ENCODE measurements around the gene PHAX.
A peak's percentile ranks its signal among the peaks of the same experiment; 100 is the strongest.
"Not testable (repeated sequence)": the region's sequence is repeated elsewhere in the genome, so short reads cannot be mapped to it uniquely, and the experiment has no call there.

Gene PHAX, protein sequence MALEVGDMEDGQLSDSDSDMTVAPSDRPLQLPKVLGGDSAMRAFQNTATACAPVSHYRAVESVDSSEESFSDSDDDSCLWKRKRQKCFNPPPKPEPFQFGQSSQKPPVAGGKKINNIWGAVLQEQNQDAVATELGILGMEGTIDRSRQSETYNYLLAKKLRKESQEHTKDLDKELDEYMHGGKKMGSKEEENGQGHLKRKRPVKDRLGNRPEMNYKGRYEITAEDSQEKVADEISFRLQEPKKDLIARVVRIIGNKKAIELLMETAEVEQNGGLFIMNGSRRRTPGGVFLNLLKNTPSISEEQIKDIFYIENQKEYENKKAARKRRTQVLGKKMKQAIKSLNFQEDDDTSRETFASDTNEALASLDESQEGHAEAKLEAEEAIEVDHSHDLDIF

DNA sequence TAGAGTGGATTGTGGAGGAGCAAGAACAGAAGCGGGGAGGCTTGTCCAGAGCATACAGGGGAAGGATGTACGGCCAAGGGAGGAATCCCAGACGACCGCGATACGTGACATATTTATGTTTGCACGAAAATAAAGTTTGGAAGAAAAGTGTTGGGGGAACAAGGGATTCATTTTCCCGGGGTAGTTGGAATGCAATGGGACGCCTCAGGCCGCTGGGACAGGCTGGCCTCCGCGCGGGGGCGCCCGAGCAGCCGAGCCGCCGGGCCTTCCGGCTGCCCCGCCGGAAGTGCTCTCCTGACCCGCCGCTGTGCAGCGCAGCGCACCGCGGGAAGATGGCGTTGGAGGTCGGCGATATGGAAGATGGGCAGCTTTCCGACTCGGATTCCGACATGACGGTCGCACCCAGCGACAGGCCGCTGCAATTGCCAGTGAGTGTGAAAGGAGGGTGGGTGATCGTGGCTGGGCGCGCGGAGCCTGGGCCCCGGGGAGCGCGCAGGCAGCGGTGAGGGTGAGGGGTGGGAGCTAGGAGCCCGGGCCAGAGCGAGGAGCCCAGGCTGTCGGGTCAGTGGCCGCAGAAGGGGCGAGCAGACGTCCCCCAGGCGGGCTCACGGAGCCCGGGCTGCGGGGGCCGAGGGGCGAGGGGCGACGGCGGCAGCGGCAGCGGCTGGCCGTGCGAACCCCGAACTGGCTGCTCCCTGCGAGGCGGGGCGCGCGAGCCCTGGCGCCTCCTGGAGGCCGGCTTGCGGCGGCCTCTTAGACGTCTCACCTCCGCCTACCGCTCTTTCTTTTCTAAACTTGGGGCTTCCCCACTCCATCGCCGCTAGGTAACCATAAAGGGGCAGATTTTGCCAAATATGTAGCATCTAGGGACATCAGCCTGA is at the start of gene PHAX:
TSS of gene PHAX (plus strand) at position 317 of the 881 bp plus-strand sequence. CDS start at position 333, 16 bp downstream.
- peak; percentile 86 for DNase-seq (ENCODE audit: low read depth)

DNA sequence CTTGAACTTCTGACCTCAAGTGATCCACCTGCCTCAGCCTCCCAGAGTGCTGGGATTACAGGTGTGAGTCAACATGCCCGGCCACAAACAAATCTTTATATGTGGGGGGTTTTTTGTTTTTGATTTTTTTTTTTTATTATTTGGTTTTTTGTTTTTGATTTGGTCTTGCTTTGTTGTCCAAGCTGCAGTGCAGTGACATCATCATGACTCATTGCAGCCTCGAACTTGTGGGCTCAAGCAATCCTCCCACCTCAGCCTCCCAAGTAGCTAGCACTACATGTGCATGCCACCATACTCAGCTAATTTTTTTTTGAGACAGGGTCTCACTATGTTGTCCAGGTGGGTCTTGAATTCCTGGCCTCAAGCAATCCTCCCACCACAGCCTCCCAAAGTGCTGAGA is 48.1 kb upstream of the PHAX start:
- DNase-seq (ENCODE audit: low read depth) = peak; percentile 37

DNA sequence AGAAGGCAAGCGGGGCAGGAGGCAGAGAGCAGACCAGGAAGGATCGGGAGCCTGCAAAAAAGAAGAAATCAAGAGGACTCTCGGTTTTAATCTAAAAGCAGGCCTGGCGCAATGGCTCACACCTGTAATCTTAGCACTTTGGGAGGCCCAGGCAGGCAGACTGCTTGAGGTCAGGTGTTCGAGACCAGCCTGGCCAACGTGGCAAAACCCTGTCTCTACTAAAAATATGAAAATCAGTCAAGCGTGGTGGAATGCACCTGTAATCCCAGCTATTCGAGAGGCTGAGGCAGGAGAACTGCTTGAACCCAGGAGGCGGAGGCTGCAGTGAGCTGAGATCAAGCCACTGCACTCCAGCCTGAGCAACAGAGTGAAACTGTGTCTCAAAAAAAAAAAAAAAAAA is 45.6 kb upstream of the PHAX start:
- DNase-seq (ENCODE audit: low read depth) = not testable (repeated sequence)

DNA sequence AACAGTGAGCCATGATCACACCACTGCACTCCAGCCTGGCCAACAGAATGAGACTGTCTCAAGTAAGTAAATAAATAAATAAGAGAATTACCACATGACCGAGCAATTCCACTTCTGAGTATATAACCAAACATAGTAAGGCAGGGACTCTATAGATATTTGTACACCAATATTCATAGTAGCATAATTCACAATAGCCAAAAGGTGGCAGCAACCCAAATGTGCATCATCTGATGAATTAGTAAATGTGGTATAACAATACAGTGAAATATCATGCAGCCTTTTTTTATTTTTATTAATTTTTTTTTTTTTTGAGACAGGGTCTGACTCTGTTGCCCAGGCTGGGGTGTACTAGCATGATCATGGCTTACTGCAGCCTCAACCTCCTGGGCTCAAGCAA is 38.8 kb upstream of the PHAX start:
- peak; percentile 13 for DNase-seq (ENCODE audit: low read depth)

DNA sequence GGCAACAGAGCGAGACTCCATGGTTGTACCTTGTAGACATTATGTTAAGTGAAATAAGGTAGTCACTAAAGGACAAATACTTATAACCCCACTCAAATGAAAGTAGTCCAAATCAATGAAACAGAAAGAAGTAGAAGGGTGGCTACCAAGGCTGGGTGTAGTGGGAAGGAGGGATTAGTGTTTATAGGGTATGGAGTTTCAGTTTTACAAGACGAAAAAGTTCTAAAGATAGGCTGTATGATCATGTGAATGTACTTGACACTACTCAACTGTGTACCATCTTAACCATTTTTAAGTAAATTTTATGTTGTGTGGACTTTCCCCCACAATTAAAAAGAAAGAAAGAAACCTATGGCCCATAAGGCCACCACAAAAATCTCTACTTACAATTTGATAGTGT is 37.9 kb upstream of the PHAX start:
- no peak for DNase-seq (ENCODE audit: low read depth)

DNA sequence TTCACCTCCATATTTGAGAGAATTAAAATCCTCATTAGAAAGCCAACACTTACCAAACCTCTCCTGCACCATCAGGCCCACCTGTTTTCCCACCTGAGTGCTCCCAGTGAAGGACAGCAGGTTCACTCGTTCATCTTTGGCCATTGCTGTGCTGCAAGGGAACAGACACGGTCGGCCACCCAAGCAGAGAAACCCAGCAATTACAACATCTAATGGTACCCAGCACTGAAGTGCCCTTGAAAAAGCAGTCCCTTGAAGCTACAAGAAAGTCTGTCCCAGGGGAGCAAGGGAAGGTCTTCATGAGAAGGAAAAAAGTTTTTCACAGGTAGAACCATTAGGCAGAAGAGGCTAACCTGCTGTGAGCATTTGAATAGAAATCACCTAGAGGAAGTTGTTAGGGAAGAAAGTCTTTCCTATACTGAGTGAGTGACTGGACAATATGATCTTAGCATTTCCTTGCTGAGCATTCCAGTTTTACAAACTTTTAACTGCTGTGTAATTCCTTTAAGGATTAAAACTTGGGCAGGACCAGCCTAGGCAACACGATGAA is 32.5 kb upstream of the PHAX start:
- no peak for DNase-seq (ENCODE audit: low read depth)

DNA sequence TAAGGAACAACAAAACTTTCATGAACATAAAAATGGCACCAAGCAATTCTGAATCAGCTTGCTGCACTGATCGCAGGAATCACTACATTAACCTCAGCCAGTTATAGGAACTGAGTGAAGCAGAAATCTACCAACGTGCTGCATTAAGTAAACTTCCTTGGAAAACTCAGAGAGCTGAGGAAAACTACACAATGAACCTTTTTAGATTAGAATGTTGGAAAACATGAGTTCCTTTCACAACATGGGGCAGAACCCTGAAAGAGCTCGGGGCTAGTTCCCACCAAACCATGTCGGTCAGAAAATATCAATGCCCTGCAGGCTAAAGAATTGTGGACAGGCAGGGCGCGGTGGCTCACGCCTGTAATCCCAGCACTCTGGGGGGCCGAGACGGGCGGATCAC is 25.1 kb upstream of the PHAX start:
- DNase-seq (ENCODE audit: low read depth) = no peak

DNA sequence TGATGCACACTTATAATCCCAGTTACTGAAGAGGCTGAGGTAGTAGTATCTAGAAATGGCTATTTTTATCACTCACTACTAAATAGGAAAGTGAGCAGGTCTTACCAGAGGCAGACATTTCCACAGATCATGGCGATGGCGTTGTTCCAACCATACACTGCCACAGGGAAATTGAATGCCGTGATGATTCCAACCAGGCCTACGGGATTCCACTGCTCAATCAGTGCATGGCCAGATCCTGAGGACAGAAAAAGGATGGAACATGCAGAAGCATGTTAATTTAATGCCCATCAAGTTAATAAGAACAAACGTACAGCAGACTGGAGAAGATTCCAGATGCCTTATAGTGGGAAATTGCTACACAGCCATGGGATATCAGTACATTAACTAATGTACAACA is 23.8 kb upstream of the PHAX start:
- DNase-seq (ENCODE audit: low read depth) = no peak

DNA sequence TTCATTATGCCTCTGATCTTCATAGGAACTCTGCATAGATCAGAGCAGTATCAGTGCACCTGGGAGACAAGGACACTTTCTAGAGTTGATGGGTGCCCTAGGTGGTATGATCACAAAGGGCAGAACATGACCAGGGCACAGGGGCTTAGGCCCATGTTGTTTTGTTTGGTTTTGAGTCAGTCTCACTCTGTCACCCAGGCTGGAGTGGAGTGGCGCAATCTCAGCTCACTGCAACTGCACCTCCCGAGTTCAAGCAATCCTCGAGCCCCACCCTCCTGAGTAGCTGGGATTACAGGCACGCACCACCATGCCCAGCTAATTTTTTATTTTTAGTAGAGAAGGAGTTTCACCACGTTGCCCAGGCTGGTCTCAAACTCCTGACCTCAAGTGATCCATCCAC is 23.3 kb upstream of the PHAX start:
- DNase-seq (ENCODE audit: low read depth) = no peak

DNA sequence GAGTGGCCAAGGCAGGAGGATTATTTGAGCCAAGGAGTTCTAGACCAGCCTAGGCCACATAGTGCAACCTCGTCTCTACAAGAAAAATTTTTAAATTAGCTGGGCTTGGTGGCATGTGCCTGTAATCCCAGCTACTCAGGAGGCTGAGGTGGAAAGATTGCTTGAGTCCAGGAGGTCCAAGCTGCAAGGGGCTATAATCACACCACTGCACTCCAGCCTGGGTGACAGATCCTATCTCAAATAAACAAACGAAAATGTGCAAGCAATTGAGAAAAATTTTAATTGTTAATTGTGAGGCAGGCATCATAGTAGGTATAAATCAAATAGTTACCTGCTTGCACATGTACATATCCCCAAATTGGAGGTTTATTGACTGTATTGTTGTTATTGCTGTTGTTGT is 21.0 kb upstream of the PHAX start:
- no peak for DNase-seq (ENCODE audit: low read depth)

DNA sequence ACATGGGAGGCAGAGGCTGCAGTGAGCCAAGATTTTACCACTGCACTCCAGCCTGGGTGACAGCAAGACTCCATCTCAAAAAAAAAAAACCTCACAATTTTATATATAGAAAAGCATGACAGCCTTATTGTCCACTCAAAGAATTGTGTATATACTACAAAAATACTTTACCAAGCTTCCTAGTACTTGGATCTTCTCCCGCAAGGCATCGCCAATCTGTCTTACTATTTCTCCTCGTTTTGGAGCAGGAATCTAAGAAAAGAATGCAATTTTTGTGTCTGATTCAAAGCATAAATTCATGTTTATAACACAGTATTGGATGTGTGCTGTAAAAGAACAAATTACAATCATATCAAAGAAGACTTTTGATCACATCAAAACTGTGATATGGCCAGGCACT is 17.0 kb upstream of the PHAX start:
- DNase-seq (ENCODE audit: low read depth) = no peak

DNA sequence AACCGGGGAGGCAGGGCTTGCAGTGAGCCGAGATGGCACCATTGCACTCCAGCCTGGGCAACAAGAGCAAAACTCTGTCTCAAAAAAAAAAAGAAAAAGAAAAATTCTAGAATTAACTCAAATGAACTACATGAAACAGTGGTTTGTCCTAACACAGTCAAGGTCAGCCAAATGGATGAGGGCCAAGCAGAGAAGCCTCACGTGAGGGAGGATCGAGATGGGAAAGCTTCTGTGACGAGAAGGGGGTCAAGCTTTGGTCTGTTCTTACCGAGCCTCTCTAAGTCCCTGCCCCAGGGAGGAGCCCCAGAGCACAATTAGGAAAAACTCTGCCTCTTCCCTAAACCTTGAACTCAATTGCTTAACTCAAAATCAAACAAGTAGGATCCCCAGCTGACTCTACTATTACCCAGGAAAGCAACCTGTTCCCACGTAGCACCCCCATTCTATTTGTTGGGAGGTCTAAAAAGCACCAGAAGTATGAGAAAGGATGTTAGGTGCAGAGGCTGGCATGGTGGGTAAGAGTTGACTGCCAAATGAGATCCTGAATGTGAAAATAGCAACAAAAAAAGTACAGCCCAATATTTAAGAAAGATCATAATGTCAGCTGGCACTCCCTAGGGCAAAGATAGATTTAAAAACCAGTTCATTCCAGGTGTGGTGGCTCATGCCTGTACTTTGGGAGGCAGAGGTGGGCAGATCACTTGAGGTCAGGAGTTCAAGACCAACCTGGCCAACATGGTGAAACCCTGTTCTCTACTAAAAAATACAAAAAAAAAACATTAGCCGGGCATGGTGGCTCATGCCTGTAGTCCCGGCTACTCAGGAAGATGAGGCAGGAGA is 13.0 kb upstream of the PHAX start:
- DNase-seq (ENCODE audit: low read depth) = no peak

DNA sequence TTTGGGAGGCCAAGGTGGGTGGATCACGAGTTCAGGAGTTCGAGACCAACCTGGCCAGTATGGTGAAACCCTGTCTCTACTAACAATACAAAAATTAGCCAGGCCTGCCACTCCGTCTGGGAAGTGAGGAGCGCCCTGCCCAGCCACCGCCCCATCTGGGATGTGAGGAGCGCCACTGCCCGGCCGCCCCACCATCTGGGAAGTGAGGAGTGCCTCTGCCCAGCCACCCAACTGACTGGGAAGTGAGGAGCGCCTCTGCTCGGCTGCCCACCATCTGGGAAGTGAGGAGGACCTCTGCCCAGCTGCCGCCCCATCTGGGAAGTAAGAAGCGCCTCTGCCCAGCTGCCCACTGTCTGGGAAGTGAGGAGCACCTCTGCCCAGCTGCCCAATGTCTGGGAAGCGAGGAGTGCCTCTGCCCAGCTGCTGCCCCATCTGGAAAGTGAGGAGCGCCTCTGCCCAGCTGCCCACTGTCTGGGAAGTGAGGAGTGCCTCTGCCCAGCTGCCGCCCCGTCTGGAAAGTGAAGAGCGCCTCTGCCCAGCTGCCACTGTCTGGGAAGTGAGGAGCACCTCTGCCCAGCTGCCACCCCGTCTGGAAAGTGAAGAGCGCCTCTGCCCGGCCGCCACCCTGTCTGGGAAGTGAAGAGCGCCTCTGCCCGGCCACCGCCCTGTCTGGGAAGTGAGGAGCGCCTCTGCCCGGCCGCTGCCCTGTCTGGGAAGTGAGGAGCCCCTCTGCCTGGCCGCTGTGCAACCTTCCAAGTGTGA is 11.0 kb upstream of the PHAX start:
- no peak for DNase-seq (ENCODE audit: low read depth)

DNA sequence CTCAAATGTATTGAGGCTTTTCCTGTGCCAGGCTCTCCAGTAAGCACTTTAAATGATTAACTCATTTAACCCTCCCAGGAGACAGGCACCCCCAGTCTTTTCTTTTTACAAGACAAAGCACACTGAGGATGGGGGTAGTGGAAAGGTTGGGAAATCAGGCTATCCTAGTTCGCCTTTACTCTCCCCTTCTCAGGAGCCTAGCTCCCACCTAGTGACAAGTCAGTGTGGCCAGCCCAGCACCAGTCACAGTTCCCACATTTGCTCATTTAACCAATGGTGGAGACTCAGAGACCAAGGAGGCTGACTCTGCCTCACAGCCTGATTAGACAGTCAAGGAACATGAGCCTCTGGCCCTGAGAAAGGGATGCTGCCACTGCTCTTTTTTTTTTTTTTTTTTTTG is 9.2 kb upstream of the PHAX start:
- no peak for DNase-seq (ENCODE audit: low read depth)

DNA sequence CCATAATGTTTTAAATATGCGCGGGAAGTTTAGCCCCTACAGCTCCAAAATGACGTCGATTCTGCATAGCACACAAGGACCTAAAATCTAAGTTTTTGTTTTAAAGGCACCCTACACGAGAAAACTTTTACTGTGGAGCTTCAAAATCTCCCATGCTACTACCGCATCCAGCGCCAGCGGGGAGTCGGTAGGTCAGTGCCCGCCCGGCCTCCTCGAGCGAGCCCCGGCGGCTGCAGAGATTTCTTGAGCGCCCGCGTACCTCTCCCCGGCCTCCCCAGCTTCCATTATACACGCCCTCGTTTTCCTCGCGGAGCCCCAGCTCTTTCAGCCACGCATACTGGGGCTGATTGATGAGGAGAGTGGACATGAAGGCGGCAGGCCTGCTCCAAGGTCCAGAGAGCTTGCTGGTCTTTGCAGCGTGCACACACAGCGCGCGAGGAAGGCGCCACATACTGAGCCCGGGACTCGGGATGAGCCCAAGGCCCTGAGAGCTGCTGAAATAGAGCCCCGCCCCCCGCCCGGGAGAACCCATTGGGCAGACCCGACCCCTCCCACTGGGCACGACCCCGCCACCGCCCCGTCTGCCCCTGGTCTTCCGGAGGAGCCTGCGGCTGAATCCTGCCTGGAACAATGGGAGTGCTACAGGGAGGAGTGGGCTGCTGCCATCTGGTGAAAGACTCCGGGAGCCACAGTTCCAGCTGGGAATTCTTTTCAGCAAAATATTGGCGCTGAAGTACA is 5.8 kb upstream of the PHAX start, which contains the start of gene ALDH7A1:
TSS of gene ALDH7A1 (minus strand) at position 472 of the 738 bp plus-strand sequence. CDS start at position 451, 21 bp downstream.
- peak; percentile 96 for DNase-seq (ENCODE audit: low read depth)

DNA sequence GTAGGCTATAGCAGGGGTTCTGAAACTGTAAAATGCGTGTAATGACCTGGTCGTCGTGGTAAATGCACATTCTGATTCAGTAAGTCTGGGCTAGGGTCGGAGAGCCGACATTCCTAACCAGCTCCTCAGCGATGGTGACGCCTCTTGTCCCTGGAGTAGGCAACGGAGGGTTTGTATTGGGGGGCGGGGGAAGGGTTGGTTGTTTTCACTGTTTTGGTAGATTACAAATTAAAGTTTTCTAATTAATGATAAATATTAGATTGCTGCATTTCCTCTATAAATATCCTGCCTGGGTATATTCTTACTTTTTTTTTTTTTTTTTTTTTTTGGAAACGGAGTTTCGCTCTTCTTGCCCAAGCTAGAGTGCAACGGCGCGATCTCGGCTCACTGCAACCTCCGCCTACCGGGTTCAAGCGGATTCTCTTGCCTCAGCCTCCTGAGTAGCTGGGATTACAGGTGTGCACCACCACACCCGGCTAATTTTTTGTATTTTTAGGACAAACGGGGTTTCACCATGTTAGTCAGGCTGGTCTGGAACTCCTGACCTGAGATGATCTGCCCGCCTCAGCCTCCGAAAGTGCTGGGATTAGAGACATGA is 5.2 kb upstream of the PHAX start:
- no peak for DNase-seq (ENCODE audit: low read depth)

DNA sequence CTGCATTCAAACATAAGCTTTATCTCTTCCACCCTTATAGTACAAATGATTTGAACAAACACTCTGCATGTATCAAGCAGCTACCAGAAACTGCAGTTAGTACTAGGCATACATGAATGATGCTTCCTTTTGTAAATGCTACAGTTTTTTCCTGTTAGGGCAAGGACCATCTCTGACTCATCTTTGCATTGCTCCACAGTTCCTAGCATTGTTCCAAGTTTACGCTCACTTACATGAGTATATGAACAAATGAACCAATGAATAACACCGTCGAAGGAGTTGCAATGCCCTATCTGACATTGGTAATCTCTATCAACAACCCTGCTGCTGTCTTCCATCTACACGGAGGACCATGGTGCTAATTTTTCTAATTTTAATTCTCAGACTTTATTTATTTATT is 3.6 kb upstream of the PHAX start:
- peak; percentile 85 for DNase-seq (ENCODE audit: low read depth)

DNA sequence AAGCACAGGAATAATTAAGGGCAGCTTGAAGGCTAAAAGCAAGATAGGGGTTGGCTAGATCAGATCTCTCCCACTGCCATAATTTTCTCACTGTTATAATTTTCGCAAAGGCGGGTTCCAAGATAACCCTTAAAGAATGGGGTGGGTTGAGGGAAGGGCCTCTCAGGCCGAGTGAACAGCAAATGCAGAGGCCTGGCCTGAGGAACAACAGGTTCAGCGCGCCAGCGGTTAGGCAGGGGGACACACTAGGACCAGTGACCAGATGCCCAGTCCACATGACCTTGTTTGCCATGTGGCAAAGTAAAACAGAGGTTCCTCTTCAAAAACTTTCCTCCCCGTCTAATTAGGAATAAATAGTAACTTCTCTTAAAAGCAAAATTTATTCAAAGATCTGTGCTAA is 1.2 kb upstream of the PHAX start:
- DNase-seq (ENCODE audit: low read depth) = no peak

DNA sequence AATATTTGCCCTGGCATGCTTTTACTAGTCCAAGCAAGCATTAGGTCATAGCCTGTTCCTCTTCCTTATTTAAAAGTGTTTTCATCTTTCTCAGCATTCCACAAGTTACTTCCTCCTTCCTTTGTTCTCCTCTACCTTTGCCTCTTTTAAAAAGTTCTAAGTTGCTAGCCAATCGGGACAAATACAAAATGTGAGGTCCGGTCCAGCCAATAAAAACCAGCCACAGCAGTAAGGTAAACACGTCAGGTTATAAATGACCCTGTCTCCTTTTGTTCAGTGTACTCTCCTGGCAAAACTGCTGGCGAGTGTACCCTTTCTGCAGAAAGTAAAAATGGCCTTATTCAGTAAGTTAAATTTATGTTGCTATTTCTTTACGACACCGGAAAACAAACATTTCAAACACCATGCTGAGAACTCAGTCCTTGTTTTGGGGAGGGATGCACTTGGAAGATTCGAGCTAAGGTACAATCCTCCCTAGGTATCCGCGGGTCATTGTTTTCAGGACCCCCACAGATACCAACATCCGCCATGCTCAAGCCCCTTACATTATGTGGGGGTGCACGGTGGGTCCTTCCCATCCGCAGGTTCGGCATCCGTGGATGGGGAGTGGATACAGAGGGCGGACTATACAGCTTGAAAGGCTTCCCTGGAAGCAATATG is 646 bp upstream of the PHAX start:
- not testable (repeated sequence) for DNase-seq (ENCODE audit: low read depth)
